RCC 7860 (cell line): ENCODE measurements around the gene ZNF581.

Source experiments
- DNase-seq: peaks from one replicate; pipeline ENCODE4 v3.0.0-alpha.2; 2015; ENCODE audit warnings: low spot score
- FAIRE-seq: peaks from 2 replicates; lab custom pipeline; 2012; peaks lifted over from hg19 to GRCh38; lab: Jason Lieb, UNC

ZNF581 gene

DNA sequence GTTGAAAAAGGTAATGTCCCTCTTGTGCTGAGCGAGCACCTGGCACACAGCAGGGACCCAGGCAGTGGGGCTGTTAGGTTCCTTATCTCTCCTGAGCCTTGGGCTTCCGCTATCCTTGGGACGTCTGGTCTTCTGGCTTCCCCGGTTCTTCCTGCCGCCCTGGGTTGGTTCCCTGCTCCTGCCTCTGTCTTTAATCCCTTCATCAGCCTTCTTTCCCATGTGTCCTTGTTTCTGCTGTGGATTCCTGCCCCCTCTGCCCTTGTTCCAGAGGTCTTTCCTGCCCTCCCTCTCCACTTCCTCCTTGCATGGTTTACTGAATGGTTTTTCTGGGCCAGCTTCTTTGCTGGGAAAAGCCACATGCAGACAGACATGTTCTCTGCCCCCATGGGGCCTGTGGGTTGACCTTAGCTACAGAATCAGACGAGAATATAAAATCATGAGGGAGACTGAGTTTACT lies 34.2 kb downstream of the ZNF581 start:
- FAIRE-seq (no peak), DNase-seq (no peak)

DNA sequence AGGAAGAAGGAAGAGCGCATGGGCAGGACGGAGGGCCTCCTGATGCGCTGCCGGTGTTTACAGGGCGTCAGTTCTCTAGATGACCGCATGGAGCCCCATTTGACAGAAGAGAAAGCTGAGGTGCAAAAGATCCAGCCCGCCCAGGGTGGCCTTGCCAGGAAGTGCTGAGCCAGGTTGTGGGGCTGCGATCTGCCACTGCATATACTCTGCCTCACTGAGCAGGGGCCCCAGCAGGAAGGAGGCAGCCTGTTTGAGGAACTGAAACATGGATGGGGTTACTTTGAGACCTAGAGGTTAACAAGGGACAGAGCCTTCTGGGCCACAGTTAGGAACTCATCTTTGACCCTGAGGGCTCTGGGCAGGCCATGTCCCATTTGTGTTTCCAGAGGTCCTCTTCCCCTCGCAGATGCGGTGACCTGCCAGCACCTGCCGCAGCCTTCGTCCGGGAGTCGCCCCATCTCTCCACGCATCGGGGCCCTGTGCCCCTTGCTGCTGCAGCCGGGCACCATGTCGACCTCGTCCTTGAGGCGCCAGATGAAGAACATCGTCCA lies 34.7 kb downstream of the ZNF581 start:
- no peak for DNase-seq
- FAIRE-seq = no peak

DNA sequence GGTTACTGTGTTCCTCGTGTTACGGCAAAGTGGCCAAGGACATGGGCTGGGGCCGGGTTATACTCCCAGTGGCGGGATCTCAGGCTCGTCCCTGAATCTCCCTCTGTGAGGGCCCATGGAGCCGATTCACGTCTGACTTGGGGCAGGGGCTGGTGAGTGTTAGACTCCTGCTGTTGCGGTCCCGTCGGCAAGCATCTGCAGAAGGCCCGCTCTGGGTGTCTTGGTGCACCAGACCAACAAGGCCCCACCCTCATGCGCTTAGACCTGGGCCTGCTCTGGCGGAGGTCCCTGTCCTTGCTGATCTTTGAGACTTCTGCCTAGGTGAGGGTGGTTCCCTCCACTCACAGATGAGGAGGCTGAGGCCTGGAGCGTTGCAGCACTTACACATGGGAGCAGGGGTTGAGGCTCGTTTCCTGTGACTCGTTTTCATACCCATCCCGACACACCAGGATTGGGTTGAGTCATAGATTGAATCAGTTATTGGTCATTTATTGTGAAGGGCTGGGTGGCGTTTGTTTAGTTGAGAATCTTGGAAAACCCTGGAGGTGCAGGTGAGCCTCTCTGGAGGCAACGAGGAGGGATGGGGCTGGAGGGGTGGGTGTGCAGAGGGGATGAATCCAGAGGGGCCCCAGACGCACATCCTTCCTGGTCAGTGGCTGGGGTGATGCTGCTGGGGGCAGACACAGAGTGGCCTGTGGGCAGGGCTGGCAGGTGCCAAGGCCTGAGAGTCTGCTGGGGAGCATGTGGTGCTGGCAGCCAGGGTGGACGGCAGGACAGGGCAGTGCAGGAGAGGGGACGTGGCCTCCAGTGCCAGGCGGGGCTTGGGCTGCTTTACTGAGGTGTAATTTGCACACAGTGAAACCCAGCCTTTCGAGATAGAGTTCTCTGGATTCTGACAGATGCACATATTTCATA lies 36.2 kb downstream of the ZNF581 start:
- DNase-seq (peak; percentile 17), FAIRE-seq (no peak)

DNA sequence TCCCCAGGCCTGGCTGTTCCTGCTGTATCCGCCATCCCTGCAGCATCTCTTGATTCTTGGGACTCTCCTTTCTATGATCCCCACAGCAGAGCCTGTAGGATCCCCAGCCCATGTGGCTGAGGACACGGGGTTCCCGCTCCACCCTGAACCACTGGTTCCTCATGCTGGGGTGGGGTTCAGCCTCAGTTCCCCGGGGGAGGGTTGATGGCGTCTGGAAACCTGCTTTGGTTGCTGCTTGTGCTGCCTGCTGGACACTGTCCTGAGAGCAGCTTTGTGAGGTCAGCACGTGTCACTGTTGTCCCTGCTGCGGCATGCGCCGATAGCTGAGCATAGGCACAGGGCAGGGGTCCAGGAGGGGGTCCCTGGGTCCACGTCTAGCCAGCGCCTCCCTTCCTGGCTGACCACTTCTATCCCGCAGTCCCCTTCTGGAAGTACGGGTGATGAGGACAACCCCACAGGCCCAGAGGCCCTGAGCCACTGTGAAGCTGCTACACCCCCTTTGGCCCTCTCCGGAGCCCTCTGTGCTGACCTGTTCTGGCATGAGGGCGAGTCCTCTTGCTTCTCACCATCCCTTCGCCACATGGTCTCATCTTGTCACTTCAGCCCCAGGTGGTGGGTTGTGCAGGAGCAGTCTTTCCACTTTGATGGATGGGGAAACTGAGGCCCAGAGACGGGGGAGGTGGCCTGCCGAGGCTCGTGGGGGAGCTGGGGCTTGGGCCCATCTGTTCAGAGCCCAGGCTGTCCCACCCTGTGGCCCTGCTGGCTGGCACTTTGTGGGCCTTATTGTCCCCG lies 37.1 kb downstream of the ZNF581 start:
- DNase-seq (no peak), FAIRE-seq (no peak)

DNA sequence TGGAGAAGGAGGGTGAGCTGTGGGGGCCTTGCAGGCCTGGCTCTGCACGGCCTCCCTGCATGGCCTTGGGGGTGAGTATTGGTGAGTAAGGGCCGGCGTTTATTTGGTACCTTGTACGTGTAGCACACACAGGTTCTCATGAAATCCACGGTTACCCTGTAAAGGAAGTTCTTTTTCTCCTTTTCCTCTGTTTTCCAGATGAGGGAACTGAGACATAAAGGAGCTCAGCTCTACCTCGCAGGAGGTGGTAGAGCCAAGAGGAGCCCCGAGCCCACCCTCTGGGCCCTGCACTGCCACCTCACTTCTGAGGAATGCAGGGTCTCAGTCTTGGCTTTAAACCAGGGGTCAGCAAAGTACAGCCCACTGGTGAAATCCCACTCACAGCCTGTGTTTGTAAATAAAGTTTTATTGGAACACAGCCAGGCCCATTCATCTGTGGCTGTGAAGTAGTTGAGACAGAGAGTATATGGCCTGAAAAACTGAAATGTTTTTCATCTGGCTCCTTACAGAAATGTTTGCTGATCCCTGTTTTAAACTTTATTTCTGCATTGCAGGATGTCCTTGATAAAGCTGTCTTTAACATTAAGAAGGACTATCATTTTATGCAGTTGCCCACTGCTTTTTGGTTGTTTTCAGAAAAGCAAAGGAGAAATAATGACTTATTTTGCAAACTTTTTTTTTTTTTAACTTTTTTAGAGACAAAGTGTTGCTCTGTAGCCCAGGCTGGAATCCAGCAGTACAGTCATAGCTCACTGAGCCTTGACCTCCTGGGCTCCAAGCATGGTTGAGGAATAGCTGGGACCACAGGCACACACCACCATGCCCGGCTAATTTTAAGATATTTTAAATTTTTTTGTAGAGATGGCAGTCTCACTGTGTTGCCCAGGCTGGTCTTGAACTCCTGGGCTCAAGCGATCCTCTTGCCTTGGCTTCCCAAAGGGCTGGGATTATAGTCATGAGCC lies 38.0 kb downstream of the ZNF581 start:
- peak; percentile 30 for FAIRE-seq

DNA sequence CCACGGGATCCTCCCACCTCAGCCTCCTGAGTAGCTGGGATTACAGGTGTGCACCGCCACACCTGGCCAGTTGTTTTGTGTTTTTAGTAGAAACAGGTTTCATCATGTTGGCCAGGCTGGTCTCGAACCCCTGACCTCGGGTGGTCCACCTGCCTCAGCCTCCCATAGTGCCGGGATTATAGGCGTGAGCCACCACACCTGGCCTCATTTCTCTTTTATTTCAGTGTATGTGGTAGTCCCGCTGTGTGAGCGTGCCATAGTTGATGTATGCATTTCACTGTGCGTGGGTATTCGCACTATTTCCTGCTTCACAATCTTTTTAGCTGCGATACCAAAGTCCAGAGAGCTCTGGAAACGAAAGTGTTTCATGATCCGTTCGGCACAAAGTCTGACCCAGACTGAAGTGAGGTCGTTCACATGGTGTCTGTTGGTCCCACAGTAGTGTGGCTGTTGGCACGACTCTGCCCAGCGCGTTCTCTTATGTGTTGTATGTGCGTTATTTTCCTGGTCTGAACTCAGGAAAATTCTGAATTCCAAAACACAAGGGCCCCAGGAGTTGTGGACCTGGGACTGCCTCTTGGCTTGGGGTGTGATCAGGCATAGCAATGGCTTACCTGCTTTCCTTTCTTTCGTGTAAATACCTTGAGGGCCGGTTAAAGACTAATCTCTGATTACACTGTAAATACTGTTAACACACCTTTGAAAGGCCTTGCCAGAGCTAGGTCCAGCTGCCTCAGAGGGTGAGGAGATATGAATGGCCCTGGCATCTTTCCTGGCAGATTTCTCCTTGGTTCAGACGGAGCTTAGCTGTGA lies 40.2 kb downstream of the ZNF581 start:
- no peak for DNase-seq
- FAIRE-seq = no peak

More for the DNA sequence above, 38.0 kb downstream of the ZNF581 start:
- no peak for DNase-seq

DNA sequence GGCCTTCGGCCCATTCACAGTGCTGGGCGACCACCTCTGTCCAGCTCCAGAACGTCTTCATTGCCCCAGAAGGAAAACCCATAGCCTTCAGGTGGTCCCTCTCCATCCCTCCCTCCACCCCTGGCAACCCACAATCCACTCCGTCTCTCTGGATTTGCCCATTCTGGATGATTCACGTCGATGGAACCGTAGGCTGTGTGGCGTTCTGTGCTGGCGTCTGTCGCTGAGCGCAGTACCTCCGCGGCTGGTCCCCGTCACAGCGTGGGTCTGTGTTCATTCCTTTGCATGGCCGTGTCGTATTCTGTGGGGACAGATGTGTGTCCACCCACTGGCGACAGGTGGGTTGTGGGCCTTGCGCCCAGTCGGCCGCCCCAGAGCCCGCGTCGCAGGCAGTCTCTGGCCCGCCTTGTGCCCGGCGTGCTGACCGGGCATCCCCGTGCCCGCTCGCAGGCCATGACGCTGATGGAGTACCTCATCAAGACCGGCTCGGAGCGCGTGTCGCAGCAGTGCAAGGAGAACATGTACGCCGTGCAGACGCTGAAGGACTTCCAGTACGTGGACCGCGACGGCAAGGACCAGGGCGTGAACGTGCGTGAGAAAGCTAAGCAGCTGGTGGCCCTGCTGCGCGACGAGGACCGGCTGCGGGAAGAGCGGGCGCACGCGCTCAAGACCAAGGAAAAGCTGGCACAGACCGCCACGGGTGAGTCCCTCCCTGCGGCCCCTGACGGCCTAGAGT lies 41.7 kb downstream of the ZNF581 start:
- DNase-seq (no peak), FAIRE-seq (no peak)

DNA sequence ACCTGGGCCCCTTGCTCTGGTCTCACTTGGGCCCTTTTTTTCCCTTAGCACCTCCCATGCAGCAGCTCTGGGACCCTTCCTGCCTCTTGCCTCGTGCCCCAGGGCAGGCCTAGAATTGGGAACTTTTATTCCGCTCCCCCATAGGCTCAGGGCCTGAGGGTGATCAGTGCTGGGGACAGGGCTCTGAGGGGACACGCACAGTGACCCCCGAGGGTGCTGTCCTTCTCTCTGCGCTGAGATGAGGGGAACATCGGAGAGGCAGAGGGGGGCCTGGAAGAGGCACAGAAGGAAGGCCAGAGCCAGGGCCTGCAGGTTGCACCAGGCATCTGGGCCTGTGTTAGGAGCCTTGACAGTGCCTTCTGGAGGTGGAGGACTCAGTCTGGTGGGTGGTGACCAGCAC lies 42.3 kb downstream of the ZNF581 start:
- no peak for FAIRE-seq
- no peak for DNase-seq

DNA sequence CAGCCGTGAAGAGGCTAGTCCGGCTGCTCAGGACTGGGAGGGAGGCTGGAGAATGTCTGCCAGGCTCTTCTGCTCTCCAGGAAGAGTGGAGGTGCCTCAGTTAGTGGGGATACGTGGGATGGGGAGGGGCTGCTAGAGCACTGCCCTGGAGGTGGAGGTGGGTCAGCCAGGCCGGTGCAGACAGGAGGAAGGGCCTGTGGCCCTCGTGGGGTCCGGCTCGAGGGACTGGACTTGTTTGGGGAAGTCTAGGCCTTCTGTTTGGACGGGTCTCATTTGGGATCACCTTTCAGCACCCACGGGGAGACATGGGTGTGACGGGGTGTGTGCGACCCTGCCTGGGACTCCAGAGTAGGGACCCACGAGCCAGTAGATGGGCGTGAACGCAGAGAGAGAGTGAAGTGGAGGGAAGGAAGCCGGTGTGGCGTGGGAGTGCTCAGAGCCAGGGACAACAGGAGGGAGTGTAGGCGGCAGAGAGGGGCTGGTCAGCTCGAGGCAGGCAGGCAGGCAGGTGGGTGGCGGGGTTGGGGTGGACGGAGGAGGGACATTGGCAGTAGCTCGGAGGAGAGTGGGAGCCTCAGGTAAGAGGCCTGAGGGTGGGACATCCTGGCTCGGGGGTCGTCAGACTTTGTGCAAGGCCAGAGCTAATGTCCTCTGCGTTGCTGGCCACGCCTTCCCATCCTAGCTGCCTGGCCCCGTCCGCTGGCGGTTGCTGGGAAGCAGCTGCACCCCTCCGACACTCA lies 43.0 kb downstream of the ZNF581 start:
- FAIRE-seq = no peak
- DNase-seq = no peak

DNA sequence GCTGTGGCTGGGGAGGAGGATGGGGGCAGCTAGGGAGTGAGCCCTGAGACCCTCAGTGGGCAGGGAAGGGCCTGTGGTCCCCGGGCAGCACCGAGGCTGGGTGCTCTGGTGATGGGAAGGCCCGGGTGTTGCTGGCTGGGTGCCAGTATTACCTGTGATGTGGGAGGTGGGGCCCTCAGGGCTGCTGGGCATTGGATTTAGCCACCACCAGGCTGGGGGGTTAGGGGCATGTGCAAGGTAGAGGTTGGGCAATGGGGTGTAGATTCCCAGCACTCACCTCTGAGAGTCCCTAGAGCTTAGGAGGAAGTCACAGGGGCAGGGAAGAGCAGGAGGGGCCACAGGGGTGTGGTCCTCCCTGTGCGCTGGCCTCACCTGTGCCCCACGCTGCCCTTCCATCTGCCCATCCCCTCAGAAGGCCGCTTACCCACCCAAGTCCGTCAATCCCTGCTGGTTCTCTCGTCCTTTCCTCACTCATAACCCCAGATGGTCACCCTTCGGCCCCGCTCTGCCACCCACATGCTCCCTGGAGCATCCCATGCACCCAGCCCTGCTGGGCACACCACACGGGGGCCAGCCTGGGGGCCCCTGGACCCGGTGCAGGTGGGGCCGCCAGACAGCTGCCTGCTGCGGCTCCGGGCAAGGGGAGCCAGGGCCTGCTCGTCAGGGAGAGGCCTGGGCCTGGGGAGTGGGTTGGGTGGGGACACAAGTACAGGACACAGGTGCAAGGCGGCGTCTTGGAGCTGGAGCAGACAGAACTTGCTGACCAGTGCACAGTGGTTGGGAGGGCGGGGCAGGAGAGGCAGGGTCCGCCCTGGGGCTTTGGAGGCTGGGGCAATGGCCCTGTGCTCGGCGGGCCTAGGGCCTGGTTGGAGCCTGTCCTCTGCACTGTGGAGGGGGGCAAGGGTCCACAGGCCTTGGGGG lies 44.1 kb downstream of the ZNF581 start:
- DNase-seq (no peak), FAIRE-seq (no peak)

DNA sequence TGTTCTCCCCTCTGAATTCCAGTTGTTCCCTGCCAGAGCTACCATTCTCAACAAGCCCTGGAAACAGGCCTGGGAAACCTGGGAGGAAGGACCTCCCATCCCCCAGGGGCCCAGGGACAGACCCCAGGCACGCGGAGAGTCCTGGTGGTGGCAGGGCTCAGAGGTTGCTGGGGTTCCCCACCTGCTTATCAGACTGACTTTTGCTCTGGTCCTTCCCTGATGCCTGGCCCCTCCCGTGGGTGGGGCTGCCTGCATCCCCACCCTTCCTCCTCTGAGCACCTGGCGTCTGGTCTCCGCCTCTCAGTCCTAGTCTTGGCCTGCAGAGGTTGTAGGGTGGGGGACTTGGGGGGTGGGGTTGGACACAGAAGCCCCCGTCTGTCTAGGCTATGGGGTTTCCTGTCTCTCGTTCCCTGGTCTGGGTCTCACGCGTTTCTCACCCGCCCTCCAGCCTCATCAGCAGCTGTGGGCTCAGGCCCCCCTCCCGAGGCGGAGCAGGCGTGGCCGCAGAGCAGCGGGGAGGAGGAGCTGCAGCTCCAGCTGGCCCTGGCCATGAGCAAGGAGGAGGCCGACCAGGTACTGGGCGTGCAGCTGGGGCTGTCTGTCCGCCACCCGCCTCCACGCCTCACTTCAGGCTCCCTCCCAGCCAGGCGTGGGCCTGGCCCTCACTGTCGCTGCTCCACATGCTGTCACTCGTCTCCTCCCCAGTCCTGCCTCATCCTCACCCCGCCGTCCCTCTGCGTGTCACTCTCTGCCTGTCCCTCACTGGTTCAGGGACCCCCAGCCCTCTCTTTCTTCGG lies 45.2 kb downstream of the ZNF581 start:
- FAIRE-seq (no peak), DNase-seq (no peak)

DNA sequence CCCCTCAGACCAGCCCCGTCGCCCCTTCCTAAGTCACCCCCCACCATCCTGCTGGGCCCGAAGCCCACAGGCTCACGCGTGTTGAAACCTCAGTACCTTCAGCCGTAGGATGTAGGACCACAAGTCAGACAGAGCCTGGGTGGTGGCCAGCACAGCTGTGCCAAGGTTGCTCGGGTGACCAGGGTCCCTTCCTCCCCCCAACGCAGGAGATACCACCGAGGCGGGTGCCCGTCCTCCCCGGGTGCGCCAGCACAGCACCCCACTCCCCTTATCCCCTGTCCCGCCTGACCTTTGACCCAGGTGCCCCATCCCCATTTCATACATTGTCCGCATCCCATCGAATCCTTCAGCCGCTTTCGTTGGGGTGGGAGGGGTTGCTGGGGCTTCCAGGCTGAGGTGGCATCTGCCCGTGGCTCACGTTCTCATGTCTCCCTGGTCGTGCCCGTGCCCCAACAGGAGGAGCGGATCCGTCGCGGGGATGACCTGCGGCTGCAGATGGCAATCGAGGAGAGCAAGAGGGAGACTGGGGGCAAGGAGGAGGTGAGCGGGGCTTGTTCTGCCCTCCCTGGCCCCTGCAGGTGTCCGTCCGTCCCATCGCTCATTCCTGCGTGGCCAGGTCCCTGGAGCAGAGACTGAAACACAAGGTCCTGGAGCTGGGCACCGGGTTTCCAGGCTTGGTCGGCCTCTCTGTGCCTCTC lies 46.1 kb downstream of the ZNF581 start:
- DNase-seq (no peak), FAIRE-seq (no peak)

DNA sequence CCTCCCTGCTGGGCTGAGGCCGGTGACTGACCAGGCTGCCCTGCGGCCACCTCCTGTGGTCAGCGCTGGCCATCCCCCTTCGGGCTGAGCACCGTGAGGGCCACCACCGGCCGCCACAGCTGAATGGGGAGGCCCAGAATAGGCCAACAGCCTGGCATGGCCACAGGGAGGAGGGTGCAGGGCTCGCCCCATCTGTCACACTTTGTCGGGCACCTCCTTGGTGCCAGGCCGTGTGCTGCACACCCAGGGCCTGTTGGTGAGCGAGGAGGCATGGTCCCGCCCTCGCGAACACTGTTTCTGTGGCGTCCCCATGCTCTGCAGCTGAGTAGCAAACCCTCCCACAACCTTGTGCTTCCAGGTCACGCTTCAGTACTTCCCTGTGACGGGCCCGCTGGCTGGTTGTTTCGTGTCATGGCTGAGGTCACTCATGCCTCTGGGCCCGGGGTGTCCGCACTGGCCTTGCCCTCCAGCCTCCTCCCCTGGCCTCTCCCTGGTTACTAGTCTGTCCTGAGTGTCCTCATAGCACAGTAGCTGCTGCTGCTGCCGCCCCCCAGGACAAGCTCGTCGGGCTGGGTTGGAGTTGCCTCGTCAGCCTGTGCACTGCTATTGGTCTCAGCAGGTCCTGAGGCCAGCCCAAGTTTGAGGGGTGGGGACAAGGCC lies 46.8 kb downstream of the ZNF581 start:
- FAIRE-seq (no peak), DNase-seq (peak; percentile 27)

DNA sequence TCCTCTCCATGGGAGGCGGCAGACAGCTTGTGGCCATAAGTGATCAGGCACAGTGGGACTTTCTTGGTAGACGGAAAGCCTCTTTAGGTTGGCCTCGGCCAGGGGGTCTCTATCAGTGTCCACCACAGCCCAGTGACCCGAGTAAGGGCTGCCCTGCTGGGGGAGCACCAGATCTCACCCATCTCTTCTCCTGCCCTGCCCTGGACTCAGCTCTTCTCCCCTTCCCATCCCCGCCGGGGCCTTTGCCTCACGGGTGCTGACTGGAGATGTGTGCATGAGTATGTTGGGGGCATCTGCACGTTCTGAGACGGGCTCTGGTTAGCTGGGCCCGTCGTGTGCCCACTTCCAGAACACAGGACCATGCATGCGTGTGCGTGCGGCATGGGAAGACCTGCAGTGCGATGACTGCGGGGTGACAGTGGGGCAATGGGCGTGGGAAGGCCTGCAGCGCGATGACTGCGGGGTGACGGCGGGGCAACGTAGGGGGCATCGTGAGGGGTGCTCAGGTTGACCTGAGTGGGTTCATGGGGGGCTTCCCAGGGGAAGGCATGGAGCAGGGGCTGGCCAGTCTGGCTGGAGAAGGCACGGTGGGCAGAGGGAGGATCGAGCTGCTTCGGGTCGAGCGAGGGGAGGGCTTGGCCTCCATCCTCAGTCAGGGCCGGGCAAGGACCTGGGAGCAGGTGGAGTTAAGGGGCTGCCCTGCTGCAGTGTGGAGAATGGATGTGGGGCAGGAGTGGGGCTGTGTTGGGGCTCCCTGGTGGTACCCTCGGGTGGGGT lies 47.5 kb downstream of the ZNF581 start:
- FAIRE-seq = no peak
- no peak for DNase-seq
